T-helper 2 cell treated with Interferon-gamma antibody and Interleukin-4, amounts not matched to agents 100 ng/mL and 5 ng/mL, for 36 hours (primary cell): ENCODE data around the gene NGLY1. TPM values are rescaled to one million over a fixed set of nuclear protein-coding genes. Genes with fewer than 3 reads are reported as not detected.

Experiments used
- intact Hi-C: fragments of 100-400 bp; cut with micrococcal nuclease; formaldehyde crosslinking; loops from one replicate; pipeline ENCODE4 v1.15.1; 2023
- total RNA-seq: library from RNA; stranded (reverse); gene quantifications from 2 replicates; pipeline ENCODE4 v1.2.3, GENCODE V29; 2022

Gene NGLY1
- total RNA-seq, 1 donor from 2014 or later = 55.3 TPM

DNA sequence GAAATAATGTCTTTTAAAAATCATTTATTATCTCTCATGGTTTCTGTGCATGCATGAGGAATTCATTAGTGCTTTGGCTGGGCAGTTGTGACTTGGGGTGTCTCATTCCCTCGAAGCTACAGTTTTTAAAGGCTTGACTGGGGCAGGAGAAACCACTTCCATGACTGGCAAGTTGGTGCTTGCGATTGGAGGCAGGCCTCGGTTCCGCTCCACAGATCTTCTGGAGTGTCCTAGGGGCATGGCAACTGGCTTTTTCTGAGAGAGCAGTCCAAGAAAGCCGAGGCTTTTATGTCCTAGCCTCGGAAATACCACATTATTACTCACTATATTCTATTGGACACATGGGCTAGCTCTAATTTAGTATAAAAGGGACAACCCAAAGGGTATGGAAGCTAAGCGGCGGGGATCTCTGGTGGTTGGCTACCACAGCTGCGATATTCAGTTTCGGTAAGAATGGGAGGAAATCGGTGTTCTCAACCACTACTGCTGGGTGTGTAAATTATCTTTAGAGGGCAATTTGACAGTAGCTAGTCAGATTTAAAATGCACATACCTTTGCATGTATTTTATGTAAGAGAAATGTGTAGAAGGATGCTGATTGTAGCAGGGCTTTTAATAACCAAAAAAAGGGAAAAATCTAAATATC lies 69.8 kb downstream of the NGLY1 start:
- intact Hi-C loops = no loop called here

DNA sequence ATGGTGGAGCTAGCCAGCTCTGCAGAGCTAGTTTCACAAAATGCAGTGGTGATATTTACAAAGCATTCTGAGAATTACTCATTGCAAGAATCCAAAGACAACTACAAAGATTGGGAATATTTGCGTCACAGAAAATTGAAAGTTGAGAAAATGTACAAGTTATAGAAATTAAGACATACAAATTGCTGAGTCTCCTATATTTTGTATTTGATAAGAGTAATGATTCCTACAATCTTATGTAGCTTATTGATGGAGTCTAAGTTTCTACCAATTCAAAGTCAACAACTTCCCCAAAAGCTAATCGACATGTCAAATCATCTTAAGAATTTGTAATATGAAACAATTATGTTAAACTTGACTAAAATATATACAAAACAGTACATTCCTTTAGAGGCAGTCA lies 72.2 kb downstream of the NGLY1 start:
- intact Hi-C loops = no loop called here

GRCh38 chr3:25708036-25708435 lies 75.2 kb downstream of the NGLY1 start:
- intact Hi-C loops = no loop called here

GRCh38 chr3:25707268-25707926 lies 75.8 kb downstream of the NGLY1 start:
- intact Hi-C loops = no loop called here

- intact Hi-C loops = no loop called here
These were observed 77.0 kb downstream of the NGLY1 start for GRCh38 chr3:25706213-25706612.

- intact Hi-C loops = no loop called here
These were observed 85.7 kb downstream of the NGLY1 start for GRCh38 chr3:25697553-25697952.

DNA sequence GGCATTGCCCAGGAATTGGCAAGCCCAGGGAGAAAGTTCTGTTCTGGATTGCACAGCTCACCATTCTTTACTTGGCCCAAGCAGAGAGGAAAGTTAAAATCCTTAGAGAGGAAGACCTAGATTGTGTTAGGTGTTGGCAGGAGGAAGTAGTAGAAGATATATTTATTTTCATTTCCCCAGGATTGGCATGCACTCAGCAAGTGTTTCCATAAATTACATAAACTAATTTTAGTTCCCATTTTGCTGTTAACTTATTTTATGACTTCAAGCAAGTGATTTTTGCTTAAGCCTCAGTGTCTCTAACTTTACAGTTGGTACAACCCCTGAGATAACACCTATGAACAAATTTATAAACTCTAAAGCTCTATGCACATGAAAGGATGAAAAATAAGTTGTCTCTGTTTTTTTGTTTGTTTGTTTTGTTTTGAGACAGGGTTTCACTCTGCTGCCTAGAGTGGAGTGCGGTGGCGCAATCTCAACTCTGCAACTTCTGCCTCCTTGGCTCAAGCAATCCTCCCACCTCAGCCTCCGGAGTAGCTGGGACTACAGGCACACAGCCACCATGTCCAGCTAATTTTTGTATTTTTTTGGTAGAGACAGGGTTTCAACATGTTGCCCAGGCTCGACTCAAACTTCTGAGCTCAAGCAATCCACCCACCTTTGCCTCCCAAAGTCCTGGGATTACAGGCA lies 87.4 kb downstream of the NGLY1 start:
- intact Hi-C loops = no loop called here

DNA sequence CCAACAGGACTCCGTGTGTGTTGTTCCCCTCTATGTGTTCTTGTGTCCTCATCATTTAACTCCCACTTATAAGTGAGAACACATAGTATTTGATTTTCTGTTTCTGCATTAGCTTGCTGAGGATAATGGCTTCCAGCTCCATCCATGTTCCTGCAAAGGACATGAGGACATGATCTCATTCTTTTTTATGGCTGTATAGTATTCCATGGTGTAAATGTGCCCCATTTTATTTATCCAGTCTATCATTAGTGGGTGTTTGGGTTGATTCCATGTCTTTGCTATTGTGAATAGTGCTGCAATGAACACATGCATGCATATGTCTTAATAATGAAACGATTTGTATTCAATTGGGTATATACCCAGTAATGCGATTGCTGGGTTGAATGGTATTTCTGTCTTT lies 90.0 kb downstream of the NGLY1 start:
- intact Hi-C loops = no loop called here

DNA sequence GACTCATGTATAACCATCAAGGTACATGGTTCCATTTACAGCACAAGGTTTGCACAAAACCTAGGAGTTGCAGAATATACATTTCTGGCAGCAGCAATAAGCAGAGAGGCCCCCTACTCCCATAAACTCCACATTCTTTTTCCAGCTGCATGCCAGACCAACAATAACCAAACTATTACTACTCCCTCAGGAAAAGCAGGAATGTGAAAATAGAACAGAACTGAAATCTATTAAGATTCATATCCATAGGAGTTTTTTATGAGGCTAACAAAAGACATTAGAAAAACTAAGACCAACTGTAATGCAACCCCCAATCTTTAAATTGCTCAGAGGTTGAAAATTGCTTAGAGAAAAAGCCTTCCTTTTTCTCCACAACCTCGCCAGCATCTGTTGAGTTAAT lies 90.9 kb downstream of the NGLY1 start:
- intact Hi-C loops = no loop called here

DNA sequence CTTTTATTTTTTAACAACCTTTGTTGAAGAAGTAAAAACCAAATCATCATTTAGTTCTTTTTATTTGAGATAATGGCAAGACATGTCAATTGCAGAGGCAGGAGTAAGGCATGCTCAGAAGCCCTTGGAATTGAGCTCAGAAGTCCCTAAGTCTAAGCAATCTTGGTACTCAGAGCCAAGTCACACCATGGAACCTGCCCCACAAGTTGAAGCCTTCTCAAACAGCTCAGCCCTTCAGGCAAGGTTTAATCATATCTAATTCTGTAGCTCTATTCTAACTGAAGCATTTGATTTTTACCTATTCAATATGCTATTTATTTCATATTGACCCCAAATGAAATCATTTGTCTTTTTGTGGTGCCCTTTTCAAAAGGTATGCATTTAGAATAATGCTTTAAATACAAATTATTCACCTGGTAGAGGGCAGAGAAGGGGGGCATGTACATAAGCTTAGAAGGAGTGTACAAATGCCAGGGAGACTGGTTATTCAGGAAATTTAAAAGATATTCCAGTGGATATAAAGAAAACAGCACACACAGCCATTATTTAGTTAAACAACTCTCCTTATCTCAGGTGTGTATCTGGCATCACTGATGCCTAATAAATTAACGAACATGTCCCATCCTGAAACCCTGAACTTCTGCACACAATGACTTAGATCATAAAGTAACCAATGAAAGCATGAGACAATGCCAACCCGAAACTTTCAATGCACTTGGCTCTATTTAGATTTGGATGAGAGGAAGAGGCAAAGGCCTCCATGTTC lies 92.3 kb downstream of the NGLY1 start:
- intact Hi-C loops = no loop called here

- intact Hi-C loops = no loop called here
These were observed 94.0 kb downstream of the NGLY1 start for GRCh38 chr3:25689226-25689625.

DNA sequence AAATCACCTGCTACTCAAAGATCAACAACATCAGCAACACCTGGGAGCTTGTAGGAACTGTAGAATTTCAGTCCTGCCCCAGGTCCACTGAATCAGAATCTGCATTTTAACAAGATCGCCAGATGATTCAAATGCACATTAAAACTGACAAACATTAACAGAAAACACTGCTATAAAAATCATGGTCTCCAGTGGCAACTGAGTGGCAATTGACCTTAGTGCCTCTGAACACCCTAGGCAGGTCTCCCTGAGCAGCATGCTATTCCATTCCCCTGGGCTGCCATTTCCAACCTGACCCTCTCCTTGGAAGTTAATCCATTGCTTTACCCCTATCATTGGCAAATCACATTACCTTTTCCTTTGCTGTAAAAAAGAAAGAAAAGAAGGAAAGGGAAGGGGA lies 95.5 kb downstream of the NGLY1 start:
- intact Hi-C loops = no loop called here

DNA sequence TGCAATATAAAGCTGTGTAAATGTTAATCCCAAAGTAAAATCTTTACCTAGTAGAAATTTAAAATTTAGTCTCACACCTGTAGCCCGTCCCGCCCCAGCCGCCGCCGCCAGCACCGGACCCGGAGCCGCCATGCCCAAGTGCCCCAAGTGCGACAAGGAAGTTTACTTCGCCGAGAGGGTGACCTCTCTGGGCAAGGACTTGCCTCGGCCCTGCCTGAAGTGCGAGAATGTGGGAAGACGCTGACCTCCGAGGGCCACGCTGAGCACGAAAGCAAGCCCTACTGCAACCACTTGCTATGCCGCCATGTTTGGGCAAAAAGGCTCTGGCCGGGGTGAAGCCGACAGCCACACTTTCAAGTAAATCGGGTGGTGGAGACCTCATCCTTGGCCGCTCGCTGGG lies 96.5 kb downstream of the NGLY1 start:
- intact Hi-C loops = no loop called here

- intact Hi-C loops = no loop called here
These were observed 99.4 kb downstream of the NGLY1 start for GRCh38 chr3:25683882-25684281.

DNA sequence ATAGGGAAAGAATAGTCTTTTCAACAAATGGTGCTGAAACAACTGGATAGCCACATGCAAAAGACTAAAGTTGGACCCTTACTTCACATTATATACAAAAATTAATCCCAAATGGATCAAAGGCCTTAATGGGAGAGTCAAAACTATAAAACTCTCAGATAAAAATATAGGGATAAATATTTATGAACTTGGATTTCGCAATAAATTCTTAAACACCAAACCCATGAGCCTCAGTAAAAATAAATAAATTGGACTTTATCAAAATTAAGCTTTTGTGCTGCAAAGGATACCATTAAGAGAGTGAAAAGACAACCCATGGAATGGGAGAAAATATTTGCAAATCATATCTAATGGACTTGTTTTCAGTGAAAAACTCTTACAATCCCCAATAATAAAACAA lies 99.8 kb downstream of the NGLY1 start:
- intact Hi-C loops = no loop called here

GRCh38 chr3:25679642-25680302 lies 103.5 kb downstream of the NGLY1 start:
- intact Hi-C loops = no loop called here

GRCh38 chr3:25679166-25679565 lies 104.1 kb downstream of the NGLY1 start:
- intact Hi-C loops = no loop called here

DNA sequence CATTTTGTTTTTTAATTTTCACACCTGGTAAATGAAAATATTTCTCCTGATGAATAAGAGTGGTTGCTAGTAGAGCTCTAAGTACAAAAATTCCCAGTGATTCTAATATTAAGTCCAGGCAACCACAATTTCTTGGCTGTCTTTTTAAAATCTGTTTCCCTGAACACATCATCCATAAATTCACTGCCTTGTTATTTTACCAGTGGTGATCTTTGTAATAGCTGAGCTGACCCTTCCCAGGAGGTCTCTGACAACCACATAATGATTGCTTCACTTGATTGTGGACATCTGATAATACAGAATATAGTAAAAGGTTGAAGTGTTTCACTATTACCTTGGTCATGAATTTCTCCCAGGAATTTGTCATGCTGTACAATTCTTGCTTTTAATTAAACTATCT lies 104.7 kb downstream of the NGLY1 start:
- intact Hi-C loops = no loop called here

GRCh38 chr3:25677121-25677520 lies 106.1 kb downstream of the NGLY1 start:
- intact Hi-C loops = no loop called here

DNA sequence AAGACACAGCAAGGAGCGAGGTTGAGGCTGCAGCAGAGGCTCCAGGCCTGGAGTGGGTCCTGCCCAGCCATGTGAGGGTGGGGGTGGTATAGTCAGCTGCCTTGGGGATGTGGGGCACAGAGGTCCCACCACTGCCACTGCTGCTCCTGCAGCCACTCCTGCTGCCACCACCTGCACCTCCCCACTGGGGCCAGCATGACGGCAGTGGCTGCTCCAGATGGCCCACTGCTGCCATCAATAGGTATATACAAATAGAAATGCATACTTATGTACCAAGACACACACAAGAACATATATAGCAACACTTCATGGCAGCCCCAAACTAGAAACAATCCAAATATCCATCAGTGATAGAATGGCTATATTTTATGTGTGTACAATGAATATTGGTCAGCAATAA lies 108.6 kb downstream of the NGLY1 start:
- intact Hi-C loops = no loop called here

DNA sequence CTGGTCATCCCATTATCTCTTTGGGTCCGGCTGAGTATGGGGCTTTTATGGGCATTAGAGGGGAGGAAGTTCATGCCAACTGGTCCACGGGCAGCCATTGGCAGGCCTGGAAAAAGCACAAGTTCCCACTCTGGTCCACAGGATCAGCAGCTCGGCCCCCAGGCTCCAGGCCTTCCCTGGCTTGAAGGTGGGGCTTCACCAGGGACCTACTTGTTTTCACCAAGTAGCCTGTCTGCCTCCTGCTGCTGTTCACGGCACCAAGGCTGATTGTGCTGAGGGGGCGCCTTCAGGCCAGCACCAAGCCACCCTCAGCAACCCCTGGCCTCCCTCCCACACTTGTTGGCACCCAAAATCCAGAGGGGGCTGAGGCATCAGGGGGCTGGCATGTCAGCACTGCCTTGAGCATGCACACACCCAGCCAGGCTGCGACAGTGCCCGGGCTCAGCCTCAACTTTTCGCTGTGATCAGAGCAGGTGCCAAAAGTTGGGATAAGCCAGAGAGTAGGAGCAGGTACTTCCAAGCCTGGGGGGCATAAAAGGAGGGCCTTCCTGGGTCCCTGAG lies 109.4 kb downstream of the NGLY1 start:
- intact Hi-C loops = no loop called here
